Stomach (tissue), 19 donors: Measurements from ENCODE around the gene HTT. TPM values are rescaled to one million over a fixed set of nuclear protein-coding genes. Genes with fewer than 3 reads are reported as not detected.

Experiments used
- DNase-seq, 2 donors: peaks; one replicate each; pipeline versions ENCODE4 v3.0.0 to v3.0.0-alpha.2; 2013 to 2019
- H3K27ac ChIP-seq, 5 donors: fragments of 200-600 bp in 4 of 5; sonication (generic) in 4 of 5; one replicate each; pipeline ENCODE4 v1.5.1; 2013 to 2019; ENCODE audit warnings: mild to moderate bottlenecking in 1 of 5, moderate library complexity in 1 of 5
- H3K27me3 ChIP-seq, 3 donors: fragments of 200-600 bp; sonication (generic); one replicate each; pipeline ENCODE4 v1.5.1; 2017 to 2019; ENCODE audit warnings: mixed run types in 1 of 3
- H3K36me3 ChIP-seq, 4 donors: fragments of 200-600 bp; sonication (generic); 1 replicate in 3 of 4; 2 replicates in 1 of 4; pipeline ENCODE4 v1.5.1; 2016 to 2019
- H3K4me1 ChIP-seq, 4 donors: fragments of 200-600 bp; sonication (generic); one replicate each; pipeline ENCODE4 v1.5.1; 2016 to 2019
- H3K4me3 ChIP-seq, 4 donors: fragments of 200-600 bp; sonication (generic) in 3 of 4; one replicate each; pipeline ENCODE4 v1.5.1; 2016 to 2019; ENCODE audit warnings: mild to moderate bottlenecking in 1 of 4
- H3K9me3 ChIP-seq, 4 donors: fragments of 200-600 bp; sonication (generic); one replicate each; pipeline ENCODE4 v1.5.1; 2016 to 2019
- CTCF ChIP-seq, 7 experiments: fragments of 450-650 bp in 4 of 7; fragments of 200-600 bp in 3 of 7; sonication (generic) in 3 of 7; IDR thresholded peaks; one replicate each; pipeline ENCODE4 v1.5.1; 2016 to 2019; ENCODE audit warnings: antibody characterized with exemption in 7 of 7, control low read depth in 2 of 7, mild to moderate bottlenecking in 1 of 7
- EP300 ChIP-seq: sonication (generic); formaldehyde crosslinking; IDR thresholded peaks from one replicate; pipeline ENCODE4 v1.6.1; 2017; ENCODE audit warnings: antibody characterized with exemption
- POLR2A ChIP-seq, 4 donors: fragments of 450-650 bp; IDR thresholded peaks; one replicate each; pipeline ENCODE4 v1.6.1; 2016; ENCODE audit warnings: antibody characterized with exemption in 4 of 4, control low read depth in 2 of 4, mild to moderate bottlenecking in 1 of 4, moderate library complexity in 1 of 4
- POLR2AphosphoS5 ChIP-seq, 3 donors: sonication (generic); formaldehyde crosslinking; IDR thresholded peaks; one replicate each; pipeline ENCODE4 v1.6.1; 2016; ENCODE audit warnings: antibody characterized with exemption in 3 of 3
- WGBS, 5 donors: extraction: QIAGEN DNeasy Blood & Tissue Kit in 3 of 5; methylation state at CpG; one replicate each; pipeline versions ENCODE4 v1.1.5 to v1.1.7; 2013 to 2018; 5-methylcytosine and 5-hydroxymethylcytosine counted together
- intact Hi-C: fragments of 100-400 bp; cut with DNase I; formaldehyde crosslinking; loops from one replicate; pipeline ENCODE4 v1.15.1; 2023; ENCODE audit warnings: low total_unique reads
- long read RNA-seq, 10 donors: transcript quantifications; one replicate each; lab custom pipeline, GENCODE V29; 2026
- polyA plus RNA-seq, 3 donors: library from polyadenylated mRNA; stranded (reverse); fragments of 200-250 nt; gene quantifications; one replicate each; pipeline ENCODE4 v1.2.3, GENCODE V29; 2013
- total RNA-seq, 5 donors: library from RNA; depleted of rRNA; stranded (reverse); fragments of >200 nt; gene quantifications; one replicate each; pipeline versions ENCODE4 v1.1.0 to v1.2.3, GENCODE V29; 2014 to 2016
- donor health status: healthy with polysubstance abuse.
- donor health status: Bipolar disorder and iron deficiency.
- donor health status: healthy.

The HTT gene
- total RNA-seq, result 10 to 100 TPM; 39.0 to 95.7 (median 74.7) TPM
- 10 to 100 TPM in 1 of 3 donors, 1 to 10 TPM in 2; 3.4 to 14.3 (median 7.3) TPM for polyA plus RNA-seq
- long read RNA-seq, donor 1, result 0 reads
- long read RNA-seq, donor 2, result 0 reads
- long read RNA-seq, donor 3, partial matches to known transcripts, result 0 of 1 reads
- long read RNA-seq, donor 3, other reads (novel, unspliced or antisense), result 0 of 1 reads
- long read RNA-seq, donor 4, result 0 reads
- long read RNA-seq, donor 5, partial matches to known transcripts, result 0 of 2 reads
- long read RNA-seq, donor 5, other reads (novel, unspliced or antisense), result 0 of 2 reads
- long read RNA-seq, donor 6, result 0 reads
- long read RNA-seq, donor 7, result 0 reads
- long read RNA-seq, donor 8, result 0 reads
- long read RNA-seq, donor 9, result 0 reads
- long read RNA-seq, donor 10, result 0 reads

DNA sequence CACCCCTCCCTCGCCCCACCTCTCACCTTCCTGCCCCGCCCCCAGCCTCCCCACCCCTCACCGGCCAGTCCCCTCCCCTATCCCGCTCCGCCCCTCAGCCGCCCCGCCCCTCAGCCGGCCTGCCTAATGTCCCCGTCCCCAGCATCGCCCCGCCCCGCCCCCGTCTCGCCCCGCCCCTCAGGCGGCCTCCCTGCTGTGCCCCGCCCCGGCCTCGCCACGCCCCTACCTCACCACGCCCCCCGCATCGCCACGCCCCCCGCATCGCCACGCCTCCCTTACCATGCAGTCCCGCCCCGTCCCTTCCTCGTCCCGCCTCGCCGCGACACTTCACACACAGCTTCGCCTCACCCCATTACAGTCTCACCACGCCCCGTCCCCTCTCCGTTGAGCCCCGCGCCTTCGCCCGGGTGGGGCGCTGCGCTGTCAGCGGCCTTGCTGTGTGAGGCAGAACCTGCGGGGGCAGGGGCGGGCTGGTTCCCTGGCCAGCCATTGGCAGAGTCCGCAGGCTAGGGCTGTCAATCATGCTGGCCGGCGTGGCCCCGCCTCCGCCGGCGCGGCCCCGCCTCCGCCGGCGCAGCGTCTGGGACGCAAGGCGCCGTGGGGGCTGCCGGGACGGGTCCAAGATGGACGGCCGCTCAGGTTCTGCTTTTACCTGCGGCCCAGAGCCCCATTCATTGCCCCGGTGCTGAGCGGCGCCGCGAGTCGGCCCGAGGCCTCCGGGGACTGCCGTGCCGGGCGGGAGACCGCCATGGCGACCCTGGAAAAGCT, at the start of gene HTT, which contains the start of gene HTT-AS:
Gene HTT, plus strand, starts transcription at position 604 of the 768 bp plus-strand sequence. Its CDS starts 145 bp downstream, at position 749.
Gene HTT-AS, minus strand, starts transcription at position 461 of the 768 bp plus-strand sequence.
- no peaks in the 10 kb centered on the region for H3K36me3 ChIP-seq
- intact Hi-C loops, result no loop called here
- no peaks in the 10 kb centered on the region for H3K27me3 ChIP-seq
- DNase-seq, result peak; percentile 98
- peak within 1 kb of the TSS; percentile 77 to 98 (median 93) for H3K4me3 ChIP-seq
- H3K9me3 ChIP-seq, result no peaks in the 10 kb centered on the region
- H3K4me1 ChIP-seq, result peaks cover 17 to 51% (median 41%) of the 10 kb centered on the region in 4 donors
- TF ChIP-seq POLR2AphosphoS5 (IDR thresholded peaks at IDR 0.05) (peak in 2 of 3 donors; percentile 78), EP300 (no peak), CTCF (IDR thresholded peaks at IDR 0.05) (peak in 2 of 7 experiments; percentile 7 to 11), POLR2A (IDR thresholded peaks at IDR 0.05) (peak in 1 of 4 donors; percentile 32)
- 1 to 2% (median 2%) methylated on average over 11 to 79 of the region's 81 CpGs for WGBS, 5 donors
- H3K27ac ChIP-seq, result peak within 1 kb of the TSS; percentile 89 to 94 (median 91)

- TF ChIP-seq EP300 (no peak), CTCF (IDR thresholded peaks at IDR 0.05) (no peak), POLR2AphosphoS5 (IDR thresholded peaks at IDR 0.05) (no peak), POLR2A (IDR thresholded peaks at IDR 0.05) (no peak)
- Histone ChIP-seq H3K36me3 (no peaks in the 10 kb centered on the region), H3K4me3 (no peak overlapping the region), H3K4me1 (peaks cover 0 to 2% (median 2%) of the 10 kb centered on the region in 4 donors), H3K27me3 (no peaks in the 10 kb centered on the region), H3K9me3 (peaks cover 0 to 6% (median 3%) of the 10 kb centered on the region in 4 donors), H3K27ac (no peak overlapping the region)
- DNase-seq, result no peak
- 93 to 94% (median 94%) methylated on average over 21 of the region's 21 CpGs for WGBS, 5 donors
- intact Hi-C loops, result no loop called here
These were observed 48.6 kb upstream of the HTT start for GRCh38 chr4:3025881-3026280.

GRCh38 chr4:3026540-3026939, 47.9 kb upstream of the HTT start:
- peaks cover 0 to 6% (median 3%) of the 10 kb centered on the region in 4 donors for H3K9me3 ChIP-seq
- TF ChIP-seq CTCF (IDR thresholded peaks at IDR 0.05), result no peak
- no peak for TF ChIP-seq EP300
- TF ChIP-seq POLR2A (IDR thresholded peaks at IDR 0.05), result no peak
- TF ChIP-seq POLR2AphosphoS5 (IDR thresholded peaks at IDR 0.05), result no peak
- H3K4me1 ChIP-seq, result peaks cover 0 to 8% (median 6%) of the 10 kb centered on the region in 4 donors
- H3K36me3 ChIP-seq, result no peaks in the 10 kb centered on the region
- WGBS, 5 donors, result 77 to 92% (median 89%) methylated on average over 9 of the region's 9 CpGs
- no peak overlapping the region for H3K27ac ChIP-seq
- H3K4me3 ChIP-seq, result no peak overlapping the region
- no peak for DNase-seq
- intact Hi-C loops, result no loop called here
- H3K27me3 ChIP-seq, result no peaks in the 10 kb centered on the region

DNA sequence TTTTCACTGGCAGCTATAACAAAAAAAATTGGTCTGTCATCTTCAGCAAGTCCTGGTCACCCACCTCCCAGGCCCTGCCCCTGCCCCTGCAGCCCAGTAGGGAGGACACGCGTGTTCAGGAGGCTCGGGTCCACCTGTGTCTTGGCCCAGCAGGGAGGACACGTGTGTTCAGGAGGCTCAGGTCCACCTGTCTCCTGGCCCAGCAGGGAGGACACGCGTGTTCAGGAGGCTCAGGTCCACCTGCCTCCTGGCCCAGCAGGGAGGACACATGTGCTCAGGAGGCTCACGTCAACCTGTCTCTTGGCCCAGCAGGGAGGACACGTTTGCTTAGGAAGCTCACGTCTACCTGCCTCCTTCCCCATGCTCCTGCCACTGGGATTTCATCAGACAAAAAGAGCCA, 45.0 kb upstream of the HTT start:
- Histone ChIP-seq H3K27ac (no peak overlapping the region), H3K36me3 (no peaks in the 10 kb centered on the region), H3K27me3 (no peaks in the 10 kb centered on the region), H3K9me3 (no peaks in the 10 kb centered on the region), H3K4me1 (peaks cover 0 to 11% (median 7%) of the 10 kb centered on the region in 4 donors), H3K4me3 (no peak overlapping the region)
- 93 to 99% (median 95%) methylated on average over 9 of the region's 9 CpGs for WGBS, 5 donors
- TF ChIP-seq EP300 (no peak), CTCF (IDR thresholded peaks at IDR 0.05) (no peak), POLR2AphosphoS5 (IDR thresholded peaks at IDR 0.05) (no peak), POLR2A (IDR thresholded peaks at IDR 0.05) (no peak)
- intact Hi-C loops, result no loop called here
- DNase-seq, result no peak
